ENCODE measurements around the gene LYST.
"Not testable (repeated sequence)": the region's sequence is repeated elsewhere in the genome, so short reads cannot be mapped to it uniquely, and the experiment has no call there.

LYST gene

GRCh38 chr1:235632506-235633401 is 234.0 kb downstream of the LYST start:
- Histone ChIP-seq H3K9ac (ENCODE audit: low read length) (no peak overlapping the region), H3K27ac (ENCODE audit: low read depth, low read length) (no peak overlapping the region), H3K4me3 (ENCODE audit: low read depth, low read length) (no peak overlapping the region)

DNA sequence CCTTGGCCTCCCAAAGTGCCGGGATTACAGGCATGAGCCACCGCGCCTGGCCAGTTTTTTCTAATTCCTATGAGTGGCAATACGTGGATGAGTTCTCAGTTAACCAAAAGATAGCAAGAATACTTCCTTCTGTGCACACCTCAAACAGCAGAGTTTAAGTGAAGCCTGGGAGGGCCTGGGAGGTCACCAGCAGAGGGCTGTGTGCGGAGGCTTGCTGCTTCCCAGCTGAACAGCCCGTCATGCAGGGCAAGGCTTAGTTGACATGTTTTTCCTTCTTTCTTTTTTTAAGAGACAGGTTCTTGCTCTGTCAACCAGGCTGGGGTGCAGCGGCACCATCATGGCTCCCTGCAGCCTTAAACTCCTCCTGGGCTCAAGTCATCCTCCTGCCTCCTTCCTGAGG is 234.9 kb downstream of the LYST start:
- H3K36me3 ChIP-seq (ENCODE audit: control insufficient read depth, insufficient read depth, low read length), result no peaks in the 10 kb centered on the region
- H3K9me3 ChIP-seq (ENCODE audit: control insufficient read depth, insufficient read depth, low read depth, low read length), result no peaks in the 10 kb centered on the region
- no peak overlapping the region for H3K9ac ChIP-seq (ENCODE audit: low read length)
- H3K4me1 ChIP-seq (ENCODE audit: control insufficient read depth, insufficient read depth, low read length), result peaks cover 27% of the 10 kb centered on the region
- no peaks in the 10 kb centered on the region for H3K27me3 ChIP-seq (ENCODE audit: control insufficient read depth, insufficient read depth, low read length)
- H3K4me3 ChIP-seq (ENCODE audit: low read depth, low read length), result no peak overlapping the region
- H3K27ac ChIP-seq (ENCODE audit: low read depth, low read length), result no peak overlapping the region

More at GRCh38 chr1:235632506-235633401, 234.0 kb downstream of the LYST start:
- no peaks in the 10 kb centered on the region for H3K36me3 ChIP-seq (ENCODE audit: control insufficient read depth, insufficient read depth, low read length)
- no peaks in the 10 kb centered on the region for H3K9me3 ChIP-seq (ENCODE audit: control insufficient read depth, insufficient read depth, low read depth, low read length)
- no peaks in the 10 kb centered on the region for H3K27me3 ChIP-seq (ENCODE audit: control insufficient read depth, insufficient read depth, low read length)
- H3K4me1 ChIP-seq (ENCODE audit: control insufficient read depth, insufficient read depth, low read length), result peaks cover 27% of the 10 kb centered on the region

- Histone ChIP-seq H3K27me3 (ENCODE audit: control insufficient read depth, insufficient read depth, low read length) (no peaks in the 10 kb centered on the region), H3K27ac (ENCODE audit: low read depth, low read length) (no peak overlapping the region), H3K4me3 (ENCODE audit: low read depth, low read length) (no peak overlapping the region), H3K36me3 (ENCODE audit: control insufficient read depth, insufficient read depth, low read length) (no peaks in the 10 kb centered on the region), H3K4me1 (ENCODE audit: control insufficient read depth, insufficient read depth, low read length) (peaks cover 30% of the 10 kb centered on the region), H3K9me3 (ENCODE audit: control insufficient read depth, insufficient read depth, low read depth, low read length) (no peaks in the 10 kb centered on the region), H3K9ac (ENCODE audit: low read length) (no peak overlapping the region)
Observed at GRCh38 chr1:235628316-235629005, 238.2 kb downstream of the LYST start.

GRCh38 chr1:235625831-235626230 is 240.9 kb downstream of the LYST start:
- Histone ChIP-seq H3K9me3 (ENCODE audit: control insufficient read depth, insufficient read depth, low read depth, low read length) (no peaks in the 10 kb centered on the region), H3K27me3 (ENCODE audit: control insufficient read depth, insufficient read depth, low read length) (no peaks in the 10 kb centered on the region), H3K4me3 (ENCODE audit: low read depth, low read length) (no peak overlapping the region), H3K27ac (ENCODE audit: low read depth, low read length) (no peak overlapping the region), H3K36me3 (ENCODE audit: control insufficient read depth, insufficient read depth, low read length) (no peaks in the 10 kb centered on the region), H3K9ac (ENCODE audit: low read length) (no peak overlapping the region), H3K4me1 (ENCODE audit: control insufficient read depth, insufficient read depth, low read length) (peaks cover 22% of the 10 kb centered on the region)

- no peaks in the 10 kb centered on the region for H3K9me3 ChIP-seq (ENCODE audit: control insufficient read depth, insufficient read depth, low read depth, low read length)
- H3K27ac ChIP-seq (ENCODE audit: low read depth, low read length), result no peak overlapping the region
- H3K36me3 ChIP-seq (ENCODE audit: control insufficient read depth, insufficient read depth, low read length), result no peaks in the 10 kb centered on the region
- H3K4me1 ChIP-seq (ENCODE audit: control insufficient read depth, insufficient read depth, low read length), result peaks cover 18% of the 10 kb centered on the region
- H3K9ac ChIP-seq (ENCODE audit: low read length), result no peak overlapping the region
- no peak overlapping the region for H3K4me3 ChIP-seq (ENCODE audit: low read depth, low read length)
- H3K27me3 ChIP-seq (ENCODE audit: control insufficient read depth, insufficient read depth, low read length), result no peaks in the 10 kb centered on the region
Observed at GRCh38 chr1:235625340-235625739, 241.4 kb downstream of the LYST start.

DNA sequence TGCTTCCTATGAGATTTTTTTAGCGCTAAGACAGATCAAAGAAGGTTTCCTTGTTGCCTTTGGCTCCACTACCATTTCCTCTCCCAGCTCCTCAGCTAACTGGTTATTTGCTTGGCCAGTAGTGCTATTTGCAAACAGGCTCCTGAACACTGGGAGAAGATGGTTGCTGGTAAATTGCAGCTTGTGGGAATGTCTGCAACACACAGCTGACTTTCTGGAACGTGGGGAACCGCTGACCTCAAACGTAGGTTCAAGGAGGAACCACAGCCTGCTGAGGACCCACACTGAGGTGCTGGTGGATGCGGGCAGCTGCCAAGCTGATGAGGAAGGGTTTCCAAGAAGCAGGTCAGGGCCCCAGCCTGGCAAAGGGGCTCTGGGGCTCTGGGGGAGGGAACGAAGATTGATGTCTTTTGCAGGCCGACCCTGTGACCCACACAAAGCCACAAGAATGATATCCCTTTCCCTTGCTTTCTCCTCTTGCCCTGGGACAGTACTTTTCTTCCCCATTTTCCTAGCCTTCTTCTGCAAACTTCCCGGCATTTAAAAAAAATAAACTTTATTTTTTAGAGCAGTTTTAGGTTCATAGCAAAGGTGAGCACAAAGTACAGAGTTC is 241.9 kb downstream of the LYST start:
- H3K9ac ChIP-seq (ENCODE audit: low read length), result no peak overlapping the region
- H3K36me3 ChIP-seq (ENCODE audit: control insufficient read depth, insufficient read depth, low read length), result no peaks in the 10 kb centered on the region
- H3K27me3 ChIP-seq (ENCODE audit: control insufficient read depth, insufficient read depth, low read length), result no peaks in the 10 kb centered on the region
- H3K27ac ChIP-seq (ENCODE audit: low read depth, low read length), result no peak overlapping the region
- H3K4me3 ChIP-seq (ENCODE audit: low read depth, low read length), result no peak overlapping the region
- no peaks in the 10 kb centered on the region for H3K9me3 ChIP-seq (ENCODE audit: control insufficient read depth, insufficient read depth, low read depth, low read length)
- H3K4me1 ChIP-seq (ENCODE audit: control insufficient read depth, insufficient read depth, low read length), result peaks cover 15% of the 10 kb centered on the region

GRCh38 chr1:235622936-235623779 is 243.5 kb downstream of the LYST start:
- no peak overlapping the region for H3K9ac ChIP-seq (ENCODE audit: low read length)
- no peak overlapping the region for H3K27ac ChIP-seq (ENCODE audit: low read depth, low read length)
- H3K27me3 ChIP-seq (ENCODE audit: control insufficient read depth, insufficient read depth, low read length), result no peaks in the 10 kb centered on the region
- no peaks in the 10 kb centered on the region for H3K9me3 ChIP-seq (ENCODE audit: control insufficient read depth, insufficient read depth, low read depth, low read length)
- peaks cover 10% of the 10 kb centered on the region for H3K4me1 ChIP-seq (ENCODE audit: control insufficient read depth, insufficient read depth, low read length)
- H3K36me3 ChIP-seq (ENCODE audit: control insufficient read depth, insufficient read depth, low read length), result no peaks in the 10 kb centered on the region
- H3K4me3 ChIP-seq (ENCODE audit: low read depth, low read length), result no peak overlapping the region

GRCh38 chr1:235619149-235619548 is 247.6 kb downstream of the LYST start:
- H3K36me3 ChIP-seq (ENCODE audit: control insufficient read depth, insufficient read depth, low read length); H3K4me3 ChIP-seq (ENCODE audit: low read depth, low read length); H3K9me3 ChIP-seq (ENCODE audit: control insufficient read depth, insufficient read depth, low read depth, low read length); H3K4me1 ChIP-seq (ENCODE audit: control insufficient read depth, insufficient read depth, low read length); H3K27me3 ChIP-seq (ENCODE audit: control insufficient read depth, insufficient read depth, low read length); H3K9ac ChIP-seq (ENCODE audit: low read length); H3K27ac ChIP-seq (ENCODE audit: low read depth, low read length): not testable (repeated sequence)

DNA sequence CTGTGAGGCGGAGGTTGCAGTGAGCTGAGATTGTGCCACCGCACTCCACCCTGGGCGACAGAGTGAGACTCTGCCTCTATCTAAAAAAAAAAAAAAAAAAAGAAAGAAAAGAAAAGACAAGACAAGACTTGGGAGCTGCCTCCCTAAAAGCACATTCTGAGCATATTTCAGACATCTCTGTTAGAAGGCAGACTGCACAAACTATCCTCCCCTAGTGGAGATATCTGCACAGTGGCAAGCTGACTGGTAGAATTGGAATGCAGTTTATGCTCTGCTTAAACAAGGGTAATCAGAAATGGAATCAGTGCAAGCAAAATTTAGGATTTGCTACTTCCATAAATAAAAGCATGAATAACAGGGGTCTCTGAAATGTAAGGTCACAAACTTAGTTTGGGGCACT is 248.9 kb downstream of the LYST start:
- Histone ChIP-seq H3K27me3 (ENCODE audit: control insufficient read depth, insufficient read depth, low read length) (no peaks in the 10 kb centered on the region), H3K9ac (ENCODE audit: low read length) (no peak overlapping the region), H3K9me3 (ENCODE audit: control insufficient read depth, insufficient read depth, low read depth, low read length) (no peaks in the 10 kb centered on the region), H3K4me3 (ENCODE audit: low read depth, low read length) (no peak overlapping the region), H3K36me3 (ENCODE audit: control insufficient read depth, insufficient read depth, low read length) (no peaks in the 10 kb centered on the region), H3K4me1 (ENCODE audit: control insufficient read depth, insufficient read depth, low read length) (no peaks in the 10 kb centered on the region; the same call in 1 of the 2 replicates), H3K27ac (ENCODE audit: low read depth, low read length) (no peak overlapping the region)

DNA sequence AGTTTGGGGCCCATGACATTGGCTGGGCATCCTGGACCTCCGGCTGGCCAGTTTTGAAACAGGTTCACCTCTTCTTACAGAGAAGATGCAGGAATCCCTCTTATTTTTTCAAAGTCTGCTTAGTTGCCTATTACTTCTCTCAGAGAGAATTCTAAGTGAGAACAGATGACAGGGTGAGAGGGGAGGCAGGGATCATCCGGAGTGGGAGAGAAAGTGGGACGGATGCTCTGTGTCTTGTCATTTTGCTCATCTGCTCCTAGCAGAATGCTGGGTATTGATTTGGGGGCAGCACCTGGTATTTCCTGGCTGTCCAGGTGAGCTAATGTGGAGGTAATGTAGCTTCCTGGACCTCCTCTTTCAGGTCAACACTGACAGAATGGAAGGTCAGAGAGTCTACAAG is 249.6 kb downstream of the LYST start:
- Histone ChIP-seq H3K4me3 (ENCODE audit: low read depth, low read length) (no peak overlapping the region), H3K4me1 (ENCODE audit: control insufficient read depth, insufficient read depth, low read length) (no peaks in the 10 kb centered on the region)

More for the DNA sequence above, 249.6 kb downstream of the LYST start:
- Histone ChIP-seq H3K27me3 (ENCODE audit: control insufficient read depth, insufficient read depth, low read length) (no peaks in the 10 kb centered on the region), H3K27ac (ENCODE audit: low read depth, low read length) (no peak overlapping the region), H3K9ac (ENCODE audit: low read length) (no peak overlapping the region), H3K9me3 (ENCODE audit: control insufficient read depth, insufficient read depth, low read depth, low read length) (no peaks in the 10 kb centered on the region), H3K36me3 (ENCODE audit: control insufficient read depth, insufficient read depth, low read length) (no peaks in the 10 kb centered on the region)
